Dermis microvascular lymphatic vessel endothelial cell (primary cell): Measurements from ENCODE around the gene MKNK1. TPM values are rescaled to one million over a fixed set of nuclear protein-coding genes. Genes with fewer than 3 reads are reported as not detected.
"Not testable (repeated sequence)": the region's sequence is repeated elsewhere in the genome, so short reads cannot be mapped to it uniquely, and the experiment has no call there.

Experiments used
- DNase-seq, 2 donors: peaks; one replicate each; pipeline versions ENCODE4 v3.0.0 to v3.0.0-alpha.2; 2010; ENCODE audit warnings: low read depth in 2 of 2
- total RNA-seq: library from RNA; depleted of rRNA; stranded (reverse); fragments of >200 nt; gene quantifications from 2 replicates; pipeline ENCODE4 v1.2.1, GENCODE V29; 2014

The MKNK1 gene
- total RNA-seq = 14.6 and 17.1 TPM in 2 replicates

- DNase-seq = peak; percentile 86 to 95
These were observed at the start of gene MKNK1 for GRCh38 chr1:46603858-46604549. MKNK1 (minus strand) TSS chr1:46604268; CDS start chr1:46583327, 20,941 bp downstream.

GRCh38 chr1:46653405-46653958, 49.4 kb upstream of the MKNK1 start:
- DNase-seq = no peak

- DNase-seq = no peak
These were observed 48.4 kb upstream of the MKNK1 start for GRCh38 chr1:46652321-46653100.

GRCh38 chr1:46651152-46651551, 47.1 kb upstream of the MKNK1 start:
- DNase-seq = not testable (repeated sequence)

GRCh38 chr1:46650491-46650890, 46.4 kb upstream of the MKNK1 start:
- no peak for DNase-seq

- DNase-seq = no peak
These were observed 45.7 kb upstream of the MKNK1 start for GRCh38 chr1:46649764-46650163.

- no peak for DNase-seq
These were observed 43.5 kb upstream of the MKNK1 start for GRCh38 chr1:46647611-46648010.

GRCh38 chr1:46646844-46647243, 42.8 kb upstream of the MKNK1 start:
- no peak for DNase-seq

- no peak for DNase-seq
These were observed 42.3 kb upstream of the MKNK1 start for GRCh38 chr1:46646331-46646730.

GRCh38 chr1:46645815-46646214, 41.7 kb upstream of the MKNK1 start:
- DNase-seq = no peak

- peak in 1 of 2 donors; percentile 75 for DNase-seq
These were observed 39.3 kb upstream of the MKNK1 start for GRCh38 chr1:46643368-46643775.

GRCh38 chr1:46642115-46642680, 38.1 kb upstream of the MKNK1 start:
- no peak for DNase-seq

- DNase-seq = no peak
These were observed 35.5 kb upstream of the MKNK1 start for GRCh38 chr1:46639547-46639946.

GRCh38 chr1:46638921-46639320, 34.9 kb upstream of the MKNK1 start:
- DNase-seq = no peak

GRCh38 chr1:46637444-46638083, 33.5 kb upstream of the MKNK1 start:
- no peak for DNase-seq

- DNase-seq = no peak
These were observed 31.1 kb upstream of the MKNK1 start for GRCh38 chr1:46635205-46635604.

GRCh38 chr1:46630719-46631118, 26.7 kb upstream of the MKNK1 start:
- DNase-seq = no peak

GRCh38 chr1:46623743-46624644, 19.9 kb upstream of the MKNK1 start:
- DNase-seq = no peak

- DNase-seq = peak; percentile 30 to 49
These were observed 18.3 kb upstream of the MKNK1 start for GRCh38 chr1:46622344-46622743.

GRCh38 chr1:46621930-46622329, 17.9 kb upstream of the MKNK1 start:
- no peak for DNase-seq
